Keratinocyte (primary cell): Measurements from ENCODE around the gene VAV2. TPM values are rescaled to one million over a fixed set of nuclear protein-coding genes. Genes with fewer than 3 reads are reported as not detected.

Source experiments
- DNase-seq: peaks from one replicate; pipeline ENCODE4 v3.0.0-alpha.2; 2011; ENCODE audit warnings: low read depth, missing footprints, low spot score
- FAIRE-seq: peaks from 2 replicates; lab custom pipeline; 2011; peaks lifted over from hg19 to GRCh38; lab: Jason Lieb, UNC
- H2AFZ ChIP-seq: 2 replicates; pipeline ENCODE4 v1.6.0; 2012; ENCODE audit warnings: low read length, control low read depth, inconsistent platforms; ENCODE audit not compliant: control insufficient read depth
- H3K27ac ChIP-seq: 2 replicates; pipeline ENCODE4 v1.5.1; 2011; ENCODE audit warnings: low read length; ENCODE audit not compliant: control insufficient read depth, insufficient read depth
- H3K27me3 ChIP-seq: 3 replicates; pipeline ENCODE4 v1.6.0; 2011; ENCODE audit warnings: low read length; ENCODE audit not compliant: control insufficient read depth, insufficient read depth; ENCODE audit errors: extremely low read depth
- H3K36me3 ChIP-seq, 2 experiments: 2 replicates in 1 of 2; 3 replicates in 1 of 2; pipeline ENCODE4 v1.5.1; 2011; ENCODE audit warnings: low read length in 2 of 2, mild to moderate bottlenecking in 1 of 2; ENCODE audit not compliant: control insufficient read depth in 2 of 2, insufficient read depth in 2 of 2; ENCODE audit errors: extremely low read depth in 1 of 2
- H3K4me1 ChIP-seq: 3 replicates; pipeline ENCODE4 v1.5.1; 2011; ENCODE audit warnings: low read length; ENCODE audit not compliant: control insufficient read depth, insufficient read depth; ENCODE audit errors: extremely low read depth
- H3K4me2 ChIP-seq: 3 replicates; pipeline ENCODE4 v1.6.0; 2011; ENCODE audit warnings: low read depth, low read length; ENCODE audit not compliant: control insufficient read depth, insufficient read depth; ENCODE audit errors: extremely low read depth
- H3K4me3 ChIP-seq, 3 experiments: fragments of 200-600 bp in 1 of 3; sonication (generic) in 1 of 3; 2 replicates in 2 of 3; 3 replicates in 1 of 3; pipeline ENCODE4 v1.5.1; 2011 to 2016; ENCODE audit warnings: low read length in 3 of 3, mild to moderate bottlenecking in 3 of 3, control low read depth in 2 of 3, inconsistent platforms in 1 of 3, low read depth in 1 of 3, mixed read lengths in 1 of 3, mixed run types in 1 of 3, moderate library complexity in 1 of 3; ENCODE audit not compliant: control insufficient read depth in 2 of 3, insufficient read depth in 2 of 3; ENCODE audit errors: extremely low read depth in 1 of 3
- H3K79me2 ChIP-seq: 2 replicates; pipeline ENCODE4 v1.6.0; 2012; ENCODE audit warnings: low read length; ENCODE audit not compliant: control insufficient read depth, insufficient read depth
- H3K9ac ChIP-seq: 3 replicates; pipeline ENCODE4 v1.6.0; 2011; ENCODE audit warnings: low read length; ENCODE audit not compliant: control insufficient read depth, insufficient read depth; ENCODE audit errors: extremely low read depth
- H3K9me1 ChIP-seq: 3 replicates; pipeline ENCODE4 v1.6.0; 2011; ENCODE audit warnings: low read length; ENCODE audit not compliant: control insufficient read depth, insufficient read depth; ENCODE audit errors: extremely low read depth
- H3K9me3 ChIP-seq: 2 replicates; pipeline ENCODE4 v1.5.1; 2012; ENCODE audit warnings: low read depth, low read length; ENCODE audit not compliant: control insufficient read depth
- H4K20me1 ChIP-seq: 3 replicates; pipeline ENCODE4 v1.6.0; 2011; ENCODE audit warnings: low read length; ENCODE audit not compliant: control insufficient read depth, insufficient read depth; ENCODE audit errors: extremely low read depth
- CTCF ChIP-seq, 3 experiments: IDR thresholded peaks in 1 of 3; conservative IDR thresholded peaks in 1 of 3; optimal IDR thresholded peaks in 1 of 3; 2 replicates in 2 of 3; 3 replicates in 1 of 3; pipeline versions ENCODE3 to v1.5.1; 2011; ENCODE audit warnings: low read length in 3 of 3, mild to moderate bottlenecking in 3 of 3, moderate library complexity in 2 of 3, control low read depth in 1 of 3, inconsistent platforms in 1 of 3; ENCODE audit not compliant: insufficient read depth in 2 of 3; ENCODE audit errors: extremely low read depth in 1 of 3
- EZH2 ChIP-seq: IDR thresholded peaks from one replicate; pipeline ENCODE4 v1.6.1; 2012; ENCODE audit warnings: inconsistent platforms, mild to moderate bottlenecking, low read length, moderate library complexity
- dilution Hi-C: fragments of 300-500 bp; cut with MboI; formaldehyde crosslinking; loops from one replicate; pipeline ENCODE4 v1.7.0; 2020; ENCODE audit warnings: low sequenced_read_pairs; ENCODE audit not compliant: extremely low pct_ligation_motif_present
- polyA plus RNA-seq, 5 experiments: library from polyadenylated mRNA; depleted of rRNA in 3 of 5; stranded (reverse) in 3 of 5; stranded (forward) in 1 of 5; unstranded in 1 of 5; fragments of >200 nt; gene quantifications; 1 replicate in 1 of 5; 2 replicates in 3 of 5; 3 replicates in 1 of 5; pipeline versions ENCODE4 v1.2.1 to v1.2.3, GENCODE V29; 2011 to 2012; ENCODE audit warnings: missing spikeins in 2 of 5, low read depth in 1 of 5, low replicate concordance in 1 of 5

VAV2 gene
- polyA plus RNA-seq, 1 donor (not counting 4 experiments of a cell fraction or from before 2014, with no cell fraction given) = 16.4 TPM

DNA sequence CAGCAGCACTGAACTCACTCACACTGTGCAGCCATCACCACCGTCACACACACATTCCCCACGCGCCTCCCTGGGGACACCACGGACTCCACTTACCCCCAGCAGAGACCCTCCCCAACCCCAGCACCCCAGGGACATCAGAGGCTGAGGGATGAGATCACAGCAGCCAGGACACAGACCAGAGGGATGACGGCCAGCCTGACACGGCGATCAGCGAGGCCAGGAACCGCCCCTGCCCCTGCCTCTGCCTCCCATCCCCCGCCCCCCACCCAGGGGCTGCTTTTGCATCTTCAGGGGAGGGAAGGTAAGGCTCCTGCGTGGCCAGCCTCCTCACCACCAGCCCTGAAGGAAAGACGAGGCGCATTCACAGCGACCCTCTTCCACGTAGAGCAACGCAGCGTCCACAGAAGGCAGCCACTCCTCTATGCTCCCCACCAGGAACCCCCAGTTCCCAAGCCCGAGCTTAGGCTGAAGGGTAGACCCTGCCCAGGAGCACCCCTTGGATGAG lies 104.5 kb downstream of the VAV2 start:
- no peak overlapping the region for H2AFZ ChIP-seq
- H3K4me1 ChIP-seq = peaks cover 30% of the 10 kb centered on the region
- no peaks in the 10 kb centered on the region for H3K9me3 ChIP-seq
- dilution Hi-C loops = no loop called here
- H4K20me1 ChIP-seq = no peaks in the 10 kb centered on the region
- peaks cover 9 to 11% of the 10 kb centered on the region in 2 experiments for H3K36me3 ChIP-seq
- H3K27ac ChIP-seq = no peak overlapping the region
- no peaks in the 10 kb centered on the region for H3K9me1 ChIP-seq
- TF ChIP-seq EZH2 (no peak), CTCF (optimal IDR thresholded peaks at IDR 0.05 in 1 of 3, IDR thresholded peaks at IDR 0.05 in 1 of 3, conservative IDR thresholded peaks at IDR 0.05 in 1 of 3; ENCODE audit: extremely low read depth in 1 of 3, insufficient read depth in 2 of 3, low read length in 3 of 3) (no peak)
- no peak overlapping the region for H3K4me3 ChIP-seq
- H3K4me2 ChIP-seq = no peak overlapping the region
- no peak for FAIRE-seq
- no peaks in the 10 kb centered on the region for H3K27me3 ChIP-seq
- DNase-seq = no peak
- H3K79me2 ChIP-seq = peaks cover 58% of the 10 kb centered on the region
- H3K9ac ChIP-seq = no peak overlapping the region

DNA sequence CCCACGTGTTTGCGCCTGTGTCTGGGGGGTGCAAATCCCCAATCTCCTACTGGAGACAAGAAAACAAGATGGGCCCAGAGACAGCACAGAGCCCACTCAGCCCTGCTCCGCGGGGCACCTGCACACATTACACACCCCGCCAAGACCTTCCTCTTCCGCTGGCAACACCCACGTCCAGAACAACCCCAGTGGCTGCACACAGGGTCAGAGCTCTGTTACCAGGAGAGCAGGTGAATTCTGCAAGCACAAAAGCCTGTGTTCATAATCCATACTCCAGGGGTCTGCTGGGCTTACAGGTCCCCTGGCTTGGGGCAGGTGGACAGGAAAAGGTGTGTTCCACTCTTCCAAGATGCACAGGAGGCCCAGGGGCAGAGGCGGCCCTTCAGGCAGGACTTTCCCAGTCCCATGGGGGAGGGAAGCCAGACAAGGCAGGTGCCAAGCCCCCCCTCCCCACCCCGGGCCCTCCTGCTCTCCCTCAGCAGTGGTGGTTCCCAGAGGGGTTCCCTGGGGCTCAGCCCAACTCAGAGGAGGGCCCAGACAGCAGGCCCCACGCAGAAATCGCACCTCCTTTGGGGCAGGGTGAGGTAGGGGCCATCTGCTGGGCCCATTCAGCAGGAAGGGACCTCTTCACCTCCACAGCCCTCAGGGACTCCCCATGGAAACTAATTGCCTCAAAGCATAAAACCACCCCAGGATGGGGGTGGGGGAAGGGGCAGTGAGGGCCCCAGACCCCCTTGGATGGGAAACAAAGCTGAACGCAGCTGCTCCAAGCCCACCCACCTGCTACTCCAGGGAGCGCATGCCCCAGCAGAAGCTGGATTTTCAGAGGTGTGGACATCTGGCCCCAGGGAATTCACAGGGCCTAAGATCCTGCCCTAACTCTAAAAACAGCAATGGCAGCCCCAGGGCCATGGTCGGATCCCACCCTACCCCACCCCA lies 105.3 kb downstream of the VAV2 start:
- Histone ChIP-seq H2AFZ (no peak overlapping the region), H3K9ac (no peak overlapping the region), H3K4me3 (no peak overlapping the region), H3K9me3 (no peaks in the 10 kb centered on the region), H3K4me2 (no peak overlapping the region), H3K79me2 (peaks cover 60% of the 10 kb centered on the region), H3K27me3 (no peaks in the 10 kb centered on the region), H3K4me1 (peaks cover 38% of the 10 kb centered on the region), H3K27ac (no peak overlapping the region), H3K9me1 (no peaks in the 10 kb centered on the region), H3K36me3 (peaks cover 6 to 7% of the 10 kb centered on the region in 2 experiments), H4K20me1 (no peaks in the 10 kb centered on the region)
- FAIRE-seq = no peak
- TF ChIP-seq EZH2 (no peak), CTCF (optimal IDR thresholded peaks at IDR 0.05 in 1 of 3, IDR thresholded peaks at IDR 0.05 in 1 of 3, conservative IDR thresholded peaks at IDR 0.05 in 1 of 3; ENCODE audit: extremely low read depth in 1 of 3, insufficient read depth in 2 of 3, low read length in 3 of 3) (no peak)
- no peak for DNase-seq
- dilution Hi-C loops = no loop called here
